ENCODE data around the gene XRCC6. TPM values are rescaled to one million over a fixed set of nuclear protein-coding genes. Genes with fewer than 3 reads are reported as not detected.
A peak's percentile ranks its signal among the peaks of the same experiment; 100 is the strongest.

The XRCC6 gene
- total RNA-seq, 1 experiment from 2014 or later = 588 TPM

- CTCF ChIA-PET = interaction anchor here (0.6 to 2.1 kb wide), 9 partner anchors 10 to 193 kb away, joined by 3 to 10 read pairs (median 3); partner anchors contain the start of genes ACO2, PHF5A and POLR3H
- no peak for DNase-seq (ENCODE audit: low read depth, low spot score)
- Histone ChIP-seq H3K9ac (ENCODE audit: low read length) (peak overlapping the region; percentile 18; the same call in 1 of the 2 replicates), H3K79me2 (ENCODE audit: insufficient read depth, low read length) (no peaks in the 10 kb centered on the region), H3K4me3 (replicated peaks in 1 of 2; ENCODE audit: low read depth in 1 of 2, low read length in 2 of 2) (no peak overlapping the region), H3K4me2 (ENCODE audit: low read length) (no peak overlapping the region), H4K20me1 (ENCODE audit: insufficient read depth) (no peaks in the 10 kb centered on the region), H3K27me3 (ENCODE audit: insufficient read depth, low read length) (no peaks in the 10 kb centered on the region), H3K4me1 (ENCODE audit: control insufficient read depth in 1 of 2, insufficient read depth in 2 of 2, low read length in 2 of 2) (peaks cover 0 to 11% of the 10 kb centered on the region in 2 experiments; a peak in 2 of 4 replicates), H3K9me2 (ENCODE audit: insufficient read depth) (no peaks in the 10 kb centered on the region), H3K9me3 (ENCODE audit: control insufficient read depth in 1 of 2, insufficient read depth in 1 of 2, low read depth in 1 of 2, low read length in 2 of 2) (no peaks in the 10 kb centered on the region), H2AFZ (ENCODE audit: low read depth, low read length, poor library complexity, severe bottlenecking) (no peak overlapping the region), H3K36me3 (ENCODE audit: control insufficient read depth in 1 of 2, insufficient read depth in 2 of 2, low read length in 2 of 2) (peaks cover 0 to 2% of the 10 kb centered on the region in 2 experiments; a peak in 2 of 4 replicates), H3K27ac (ENCODE audit: low read depth, low read length) (no peak overlapping the region)
- TF ChIP-seq EZH2 (IDR thresholded peaks at IDR 0.05) (no peak), FOSL1 (IDR thresholded peaks at IDR 0.05; ENCODE audit: low read depth) (no peak), ZFX (IDR thresholded peaks at IDR 0.05) (no peak), SP1 (IDR thresholded peaks at IDR 0.05; ENCODE audit: low read depth) (no peak), CEBPB (IDR thresholded peaks at IDR 0.05; ENCODE audit: low read depth) (no peak), RAD21 (IDR thresholded peaks at IDR 0.05; ENCODE audit: low read depth) (peak; percentile 94), EZH2phosphoT487 (IDR thresholded peaks at IDR 0.05; ENCODE audit: borderline replicate concordance) (no peak), CBX3 (IDR thresholded peaks at IDR 0.05; ENCODE audit: low read depth) (no peak), ZBTB33 (IDR thresholded peaks at IDR 0.05; ENCODE audit: extremely low read depth, insufficient replicate concordance, low read length) (no peak), POLR2AphosphoS5 (IDR thresholded peaks at IDR 0.05; ENCODE audit: low read depth, low read length) (peak; percentile 65), YY1 (IDR thresholded peaks at IDR 0.05; ENCODE audit: extremely low read depth, insufficient replicate concordance, low read depth, low read length) (no peak), CTCF (IDR thresholded peaks at IDR 0.05 in 2 of 3, conservative IDR thresholded peaks at IDR 0.05 in 1 of 3; ENCODE audit: borderline replicate concordance in 1 of 3, insufficient read depth in 1 of 3, low read depth in 2 of 3, low read length in 2 of 3) (peak; percentile 84 to 93 (median 88))
- POLR2A ChIA-PET = interaction anchor here (0.6 to 1.1 kb wide), 2 partner anchors 31 to 43 kb away, joined by 3 to 4 read pairs; no protein-coding TSS in a partner anchor
- intact Hi-C loops (cut with micrococcal nuclease) = loop anchor here (1.0 to 5.0 kb wide), 3 partner anchors 44 to 195 kb away; no protein-coding TSS in a partner anchor
- ATAC-seq = peak; percentile 94
- RAD21 ChIA-PET (ENCODE audit: low non-redundant PET in 1 of 2, low total read pairs in 2 of 2, uncharacterized antibody in 2 of 2, unreplicated experiment in 2 of 2) = interaction anchor here in 1 of 2 experiments (0.7 kb wide), 1 partner anchor 44 kb away, joined by 3 read pairs; no protein-coding TSS in a partner anchor
- no TSS peak for BruUV-seq (replicated peaks)
Observed at GRCh38 chr22:41596776-41597634, 24.1 kb upstream of the XRCC6 start.
